Suppressor macrophage treated with lipopolysaccharide for 1 hour (primary cell): ENCODE measurements around the gene VN1R5.
A peak's percentile ranks its signal among the peaks of the same experiment; 100 is the strongest.

Experiments used
- DNase-seq, 3 donors: peaks; one replicate each; pipeline ENCODE4 v3.0.0-alpha.2; 2020 to 2022

VN1R5 gene

DNA sequence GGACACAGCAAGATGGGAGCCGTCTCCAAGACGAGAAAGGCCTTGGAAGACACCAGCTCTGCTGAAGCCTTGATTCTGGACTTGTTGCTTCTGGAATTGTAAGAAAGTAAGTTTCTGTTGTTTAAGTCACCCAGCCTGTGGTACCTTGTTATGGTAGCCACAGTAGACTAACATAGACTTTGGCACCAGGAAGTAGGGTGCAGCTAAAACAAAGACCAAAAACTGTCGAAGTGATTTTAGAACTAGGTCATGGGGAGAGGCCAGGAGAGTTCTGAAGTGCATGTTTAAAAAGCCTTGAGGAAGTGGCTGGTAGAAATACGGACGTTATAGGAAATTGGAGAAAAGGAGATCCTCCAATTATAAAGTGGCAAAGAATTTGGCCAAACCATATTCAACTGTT is 47.3 kb downstream of the VN1R5 start:
- no peak for DNase-seq

DNA sequence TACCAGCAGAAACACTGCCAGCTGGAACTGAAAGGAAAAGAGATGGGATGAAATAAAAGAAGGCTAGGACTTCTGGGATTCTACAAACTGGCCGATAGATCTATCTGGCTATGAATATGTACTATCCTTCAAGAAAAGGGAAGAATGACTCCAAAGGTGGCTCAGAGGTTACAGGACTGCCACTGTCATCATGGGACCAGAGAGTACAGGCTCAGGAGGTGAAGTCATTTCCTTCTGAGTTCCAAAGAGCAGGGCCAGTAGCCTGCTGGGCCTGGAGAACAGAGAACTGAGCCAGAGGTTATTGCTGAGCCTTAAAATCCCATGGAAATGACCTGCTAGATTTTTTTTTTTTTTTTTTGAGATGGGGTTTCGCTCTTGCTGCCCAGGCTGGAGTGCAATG is 48.2 kb downstream of the VN1R5 start:
- peak; percentile 46 to 55 (median 53) for DNase-seq
